Gastroesophageal sphincter (tissue), 4 donors: Measurements from ENCODE around the gene ANO2. TPM values are rescaled to one million over a fixed set of nuclear protein-coding genes. Genes with fewer than 3 reads are reported as not detected.
A peak's percentile ranks its signal among the peaks of the same experiment; 100 is the strongest.

ENCODE experiments used
- ATAC-seq: fragments of 150-250 bp; one replicate; pipeline ENCODE4 v1.9.1; 2016; ENCODE audit warnings: mild to moderate bottlenecking, moderate library complexity
- H3K27ac ChIP-seq, 4 donors: fragments of 200-600 bp; sonication (generic) in 3 of 4; 1 replicate in 3 of 4; 2 replicates in 1 of 4; pipeline ENCODE4 v1.5.1; 2016 to 2019
- H3K27me3 ChIP-seq: fragments of 200-600 bp; sonication (generic); one replicate; pipeline ENCODE4 v1.5.1; 2019
- H3K36me3 ChIP-seq, 2 donors: fragments of 200-600 bp; sonication (generic); one replicate each; pipeline ENCODE4 v1.5.1; 2019; ENCODE audit warnings: control low read depth in 1 of 2
- H3K4me1 ChIP-seq, 3 donors: fragments of 200-600 bp; sonication (generic); 1 replicate in 2 of 3; 2 replicates in 1 of 3; pipeline ENCODE4 v1.5.1; 2016 to 2019; ENCODE audit warnings: control low read depth in 2 of 3
- H3K4me3 ChIP-seq, 2 donors: fragments of 200-600 bp; sonication (generic); one replicate each; pipeline ENCODE4 v1.5.1; 2019; ENCODE audit warnings: mild to moderate bottlenecking in 1 of 2, moderate library complexity in 1 of 2
- H3K9me3 ChIP-seq, 3 donors: fragments of 200-600 bp; sonication (generic); one replicate each; pipeline ENCODE4 v1.5.1; 2017 to 2019; ENCODE audit warnings: control low read depth in 2 of 3
- EP300 ChIP-seq: sonication (generic); formaldehyde crosslinking; IDR thresholded peaks from one replicate; pipeline ENCODE4 v1.6.1; 2017; ENCODE audit warnings: antibody characterized with exemption, mild to moderate bottlenecking
- POLR2A ChIP-seq, 2 donors: fragments of 450-650 bp; IDR thresholded peaks; one replicate each; pipeline ENCODE4 v1.6.1; 2017; ENCODE audit warnings: antibody characterized with exemption in 2 of 2, mild to moderate bottlenecking in 2 of 2, moderate library complexity in 1 of 2
- POLR2AphosphoS5 ChIP-seq: sonication (generic); formaldehyde crosslinking; IDR thresholded peaks from one replicate; pipeline ENCODE4 v1.6.1; 2017; ENCODE audit warnings: antibody characterized with exemption
- WGBS, 2 donors: methylation state at CpG; one replicate each; pipeline ENCODE4 v1.1.5; 2018; ENCODE audit warnings: low coverage in 1 of 2; 5-methylcytosine and 5-hydroxymethylcytosine counted together
- total RNA-seq, 4 donors: library from RNA; depleted of rRNA; stranded (reverse); fragments of >200 nt; gene quantifications; one replicate each; pipeline ENCODE4 v1.1.0, GENCODE V29; 2016
- TF ChIP-seq, protein P1 (sequence below), 4 experiments: fragments of 200-600 bp in 2 of 4; fragments of 450-650 bp in 2 of 4; sonication (generic) in 1 of 4; IDR thresholded peaks; one replicate each; pipeline ENCODE4 v1.5.1; 2017 to 2019; ENCODE audit warnings: antibody characterized with exemption in 4 of 4, mild to moderate bottlenecking in 2 of 4, moderate library complexity in 2 of 4

The ANO2 gene
- total RNA-seq, 4 donors from 2014 or later = 3.1 to 10.9 (median 6.7) TPM

GRCh38 chr12:5730962-5731361, 214.1 kb downstream of the ANO2 start:
- TF ChIP-seq EP300 = no peak
- no peak for TF ChIP-seq POLR2AphosphoS5
- TF ChIP-seq POLR2A (IDR thresholded peaks at IDR 0.05) = no peak
- TF ChIP-seq, protein P1, sequence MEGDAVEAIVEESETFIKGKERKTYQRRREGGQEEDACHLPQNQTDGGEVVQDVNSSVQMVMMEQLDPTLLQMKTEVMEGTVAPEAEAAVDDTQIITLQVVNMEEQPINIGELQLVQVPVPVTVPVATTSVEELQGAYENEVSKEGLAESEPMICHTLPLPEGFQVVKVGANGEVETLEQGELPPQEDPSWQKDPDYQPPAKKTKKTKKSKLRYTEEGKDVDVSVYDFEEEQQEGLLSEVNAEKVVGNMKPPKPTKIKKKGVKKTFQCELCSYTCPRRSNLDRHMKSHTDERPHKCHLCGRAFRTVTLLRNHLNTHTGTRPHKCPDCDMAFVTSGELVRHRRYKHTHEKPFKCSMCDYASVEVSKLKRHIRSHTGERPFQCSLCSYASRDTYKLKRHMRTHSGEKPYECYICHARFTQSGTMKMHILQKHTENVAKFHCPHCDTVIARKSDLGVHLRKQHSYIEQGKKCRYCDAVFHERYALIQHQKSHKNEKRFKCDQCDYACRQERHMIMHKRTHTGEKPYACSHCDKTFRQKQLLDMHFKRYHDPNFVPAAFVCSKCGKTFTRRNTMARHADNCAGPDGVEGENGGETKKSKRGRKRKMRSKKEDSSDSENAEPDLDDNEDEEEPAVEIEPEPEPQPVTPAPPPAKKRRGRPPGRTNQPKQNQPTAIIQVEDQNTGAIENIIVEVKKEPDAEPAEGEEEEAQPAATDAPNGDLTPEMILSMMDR (IDR thresholded peaks at IDR 0.05) = no peak
- no peaks in the 10 kb centered on the region for H3K9me3 ChIP-seq

DNA sequence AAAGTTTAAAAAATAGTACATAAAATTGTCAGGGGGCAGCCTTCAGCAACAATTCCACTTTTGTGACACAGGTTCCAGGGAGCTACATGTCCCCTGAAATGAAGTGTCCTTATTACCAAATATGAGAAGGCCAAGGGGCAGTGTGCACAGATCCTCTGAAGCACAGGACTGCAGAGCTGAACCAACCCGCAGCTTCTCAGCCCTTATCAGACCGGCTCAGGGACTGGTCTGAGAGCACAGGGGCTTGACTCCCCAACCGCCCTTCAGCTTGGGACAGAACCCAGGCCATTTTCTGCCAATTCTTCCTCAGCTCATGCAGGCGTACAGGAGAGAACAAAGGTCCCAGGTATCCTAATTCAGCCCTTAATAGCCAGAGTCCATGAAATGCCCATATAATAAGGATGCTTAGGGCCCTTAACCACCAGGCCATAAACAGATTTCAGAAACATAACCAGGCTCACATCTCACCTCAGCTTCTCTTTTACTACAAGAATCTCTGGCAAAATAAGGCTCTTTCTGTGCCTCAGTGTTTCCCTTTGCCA, 221.3 kb downstream of the ANO2 start:
- Histone ChIP-seq H3K27me3 (no peaks in the 10 kb centered on the region), H3K27ac (no peak overlapping the region), H3K4me3 (no peak overlapping the region), H3K36me3 (no peaks in the 10 kb centered on the region), H3K9me3 (no peaks in the 10 kb centered on the region), H3K4me1 (peaks cover 0 to 8% (median 0%) of the 10 kb centered on the region in 3 donors)
- TF ChIP-seq POLR2AphosphoS5 (no peak), POLR2A (IDR thresholded peaks at IDR 0.05) (no peak)
- TF ChIP-seq, protein P1 (IDR thresholded peaks at IDR 0.05) = no peak
- WGBS, 2 donors = 93 to 100% methylated on average over 3 of the region's 4 CpGs
- no peak for ATAC-seq

More at GRCh38 chr12:5730962-5731361, 214.1 kb downstream of the ANO2 start:
- Histone ChIP-seq H3K4me1 (no peaks in the 10 kb centered on the region), H3K36me3 (no peaks in the 10 kb centered on the region), H3K27me3 (no peaks in the 10 kb centered on the region), H3K27ac (no peak overlapping the region), H3K4me3 (no peak overlapping the region)
- ATAC-seq = no peak
- WGBS, 2 donors = 91 to 92% methylated on average over 7 of the region's 7 CpGs

DNA sequence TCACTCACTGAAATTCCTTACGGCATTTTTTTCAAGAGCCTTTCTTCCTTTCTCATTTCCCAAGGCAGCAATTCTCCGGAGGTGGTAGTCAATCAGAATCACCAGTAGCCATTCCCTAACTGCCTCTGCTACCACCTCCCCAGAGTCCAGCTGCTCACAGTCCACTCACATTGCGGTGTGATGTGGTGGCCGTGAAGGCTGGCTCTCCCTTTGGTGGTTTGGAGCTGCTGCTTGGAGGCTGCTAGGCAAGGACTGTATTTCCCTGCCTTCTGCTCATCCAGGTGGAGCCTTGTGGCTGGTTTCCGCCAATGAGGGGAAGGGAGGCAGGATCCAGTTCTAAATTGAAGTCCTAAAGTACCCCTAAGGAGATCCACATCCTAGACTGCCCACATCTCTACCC, 222.0 kb downstream of the ANO2 start:
- TF ChIP-seq, protein P1 (IDR thresholded peaks at IDR 0.05) = no peak
- TF ChIP-seq POLR2AphosphoS5 = no peak
- TF ChIP-seq EP300 = no peak
- TF ChIP-seq POLR2A (IDR thresholded peaks at IDR 0.05) = no peak
- no peak for ATAC-seq
- 81 to 90% methylated on average over 4 to 5 of the region's 5 CpGs for WGBS, 2 donors

GRCh38 chr12:5720381-5721005, 224.6 kb downstream of the ANO2 start:
- H3K9me3 ChIP-seq = no peaks in the 10 kb centered on the region
- 33 to 59% methylated on average over 7 of the region's 7 CpGs for WGBS, 2 donors
- no peaks in the 10 kb centered on the region for H3K27me3 ChIP-seq
- H3K4me1 ChIP-seq = peaks cover 0 to 8% (median 0%) of the 10 kb centered on the region in 3 donors
- ATAC-seq = no peak
- no peaks in the 10 kb centered on the region for H3K36me3 ChIP-seq
- H3K27ac ChIP-seq = no peak overlapping the region
- TF ChIP-seq POLR2A (IDR thresholded peaks at IDR 0.05) = no peak
- peak; percentile 50 for TF ChIP-seq POLR2AphosphoS5
- H3K4me3 ChIP-seq = no peak overlapping the region

More for the DNA sequence above, 222.0 kb downstream of the ANO2 start:
- no peaks in the 10 kb centered on the region for H3K36me3 ChIP-seq
- H3K9me3 ChIP-seq = no peaks in the 10 kb centered on the region
- no peak overlapping the region for H3K4me3 ChIP-seq
- peaks cover 0 to 8% (median 0%) of the 10 kb centered on the region in 3 donors for H3K4me1 ChIP-seq
- no peaks in the 10 kb centered on the region for H3K27me3 ChIP-seq
- no peak overlapping the region for H3K27ac ChIP-seq

DNA sequence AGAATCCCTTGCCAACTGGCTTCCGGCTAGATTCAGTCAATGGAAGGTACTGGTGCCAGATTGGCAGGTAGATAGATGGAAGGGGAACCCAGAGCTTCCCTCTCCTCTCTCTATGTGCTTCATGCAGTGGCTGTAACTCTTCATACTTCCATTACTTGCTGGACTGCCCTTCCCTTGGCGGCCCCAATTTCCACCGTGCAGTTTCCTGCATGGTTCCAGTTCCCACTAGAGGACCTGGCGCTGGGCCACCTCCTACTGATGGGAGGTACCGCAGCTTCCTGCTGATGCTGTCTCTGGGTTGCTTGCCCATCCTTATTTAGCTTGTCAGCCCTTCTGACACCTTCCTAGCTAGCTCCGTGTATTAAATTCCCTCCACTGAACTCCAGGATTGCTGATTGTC, 226.4 kb downstream of the ANO2 start:
- Histone ChIP-seq H3K36me3 (no peaks in the 10 kb centered on the region), H3K27ac (no peak overlapping the region), H3K4me3 (no peak overlapping the region), H3K9me3 (no peaks in the 10 kb centered on the region), H3K4me1 (peaks cover 0 to 8% (median 0%) of the 10 kb centered on the region in 3 donors), H3K27me3 (no peaks in the 10 kb centered on the region)
- ATAC-seq = no peak
- WGBS, 2 donors = 60 to 61% methylated on average over 4 to 6 of the region's 6 CpGs
- TF ChIP-seq EP300 (no peak), POLR2A (IDR thresholded peaks at IDR 0.05) (no peak), POLR2AphosphoS5 (no peak)
- TF ChIP-seq, protein P1 (IDR thresholded peaks at IDR 0.05) = no peak
